HG03354 (cell line): Measurements from ENCODE around the gene CFAP410.

Experiments used
- ATAC-seq: cut with Tn5 transposase; IDR thresholded peaks from one replicate; pipeline ENCODE4 v1.9.1; 2021; ENCODE audit warnings: mild to moderate bottlenecking; ENCODE audit not compliant: unreplicated experiment, poor library complexity, severe bottlenecking

Gene CFAP410

GRCh38 chr21:44338971-44339910 is at the start of gene CFAP410:
TSS of gene CFAP410 (minus strand) at chr21:44339390. CDS start at chr21:44339194, 196 bp downstream.
- peak; percentile 84 for ATAC-seq

DNA sequence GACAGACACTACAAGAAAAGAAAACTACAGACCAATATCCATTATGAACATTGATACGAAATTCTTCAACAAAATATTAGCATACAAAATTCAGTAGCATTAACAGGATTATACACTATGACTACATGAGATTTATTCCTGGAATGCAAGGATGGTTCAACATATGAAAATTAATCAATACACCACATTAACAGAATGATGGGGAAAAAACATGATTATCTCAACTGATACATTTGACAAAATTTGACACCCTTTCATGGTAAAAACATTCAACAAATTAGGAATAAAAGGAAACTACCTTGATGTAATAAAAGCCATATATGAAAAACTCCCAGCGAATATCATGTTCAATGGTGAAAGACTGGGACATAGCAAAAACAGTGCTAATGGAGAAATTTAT is 45.8 kb upstream of the CFAP410 start:
- no peak for ATAC-seq

DNA sequence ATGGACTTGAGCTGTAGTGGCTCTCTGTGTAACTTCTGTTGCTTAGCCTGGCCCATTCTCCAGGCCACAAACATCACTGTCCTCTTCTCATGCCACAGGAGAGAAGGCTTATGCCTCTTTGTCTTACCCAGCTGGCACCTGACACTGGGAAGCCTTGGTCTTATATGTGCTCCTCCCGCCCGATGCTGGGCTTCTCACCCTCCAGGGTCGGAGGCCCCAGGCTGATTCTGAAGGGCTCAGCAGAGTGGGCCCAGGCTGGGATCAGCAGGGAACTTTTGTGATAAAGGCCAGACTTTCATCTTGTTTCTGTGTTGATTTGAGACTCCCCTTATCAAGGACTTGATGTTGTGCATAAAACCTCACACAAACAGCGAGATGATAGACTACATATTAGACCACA is 44.0 kb upstream of the CFAP410 start:
- no peak for ATAC-seq

- ATAC-seq: no peak
Observed at GRCh38 chr21:44382536-44382935, 43.3 kb upstream of the CFAP410 start.

DNA sequence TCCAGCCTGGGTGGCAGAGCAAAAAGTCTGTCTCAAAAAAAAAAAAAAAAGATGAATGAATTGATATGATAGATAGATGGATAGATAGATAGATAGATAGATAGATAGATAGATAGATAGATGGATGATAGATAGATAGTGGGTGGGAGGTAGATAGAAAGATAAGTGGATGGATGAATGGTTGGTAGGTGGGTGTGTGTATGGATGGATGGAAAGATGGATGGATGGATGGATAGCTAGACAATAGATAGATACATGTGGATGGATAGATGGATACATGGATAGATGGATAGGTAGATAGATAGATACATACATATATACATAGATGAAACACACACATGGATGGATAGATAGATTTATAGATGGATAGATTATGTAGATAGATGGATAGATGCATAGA is 42.7 kb upstream of the CFAP410 start:
- ATAC-seq: no peak

GRCh38 chr21:44380876-44381275 is 41.7 kb upstream of the CFAP410 start:
- ATAC-seq: no peak

DNA sequence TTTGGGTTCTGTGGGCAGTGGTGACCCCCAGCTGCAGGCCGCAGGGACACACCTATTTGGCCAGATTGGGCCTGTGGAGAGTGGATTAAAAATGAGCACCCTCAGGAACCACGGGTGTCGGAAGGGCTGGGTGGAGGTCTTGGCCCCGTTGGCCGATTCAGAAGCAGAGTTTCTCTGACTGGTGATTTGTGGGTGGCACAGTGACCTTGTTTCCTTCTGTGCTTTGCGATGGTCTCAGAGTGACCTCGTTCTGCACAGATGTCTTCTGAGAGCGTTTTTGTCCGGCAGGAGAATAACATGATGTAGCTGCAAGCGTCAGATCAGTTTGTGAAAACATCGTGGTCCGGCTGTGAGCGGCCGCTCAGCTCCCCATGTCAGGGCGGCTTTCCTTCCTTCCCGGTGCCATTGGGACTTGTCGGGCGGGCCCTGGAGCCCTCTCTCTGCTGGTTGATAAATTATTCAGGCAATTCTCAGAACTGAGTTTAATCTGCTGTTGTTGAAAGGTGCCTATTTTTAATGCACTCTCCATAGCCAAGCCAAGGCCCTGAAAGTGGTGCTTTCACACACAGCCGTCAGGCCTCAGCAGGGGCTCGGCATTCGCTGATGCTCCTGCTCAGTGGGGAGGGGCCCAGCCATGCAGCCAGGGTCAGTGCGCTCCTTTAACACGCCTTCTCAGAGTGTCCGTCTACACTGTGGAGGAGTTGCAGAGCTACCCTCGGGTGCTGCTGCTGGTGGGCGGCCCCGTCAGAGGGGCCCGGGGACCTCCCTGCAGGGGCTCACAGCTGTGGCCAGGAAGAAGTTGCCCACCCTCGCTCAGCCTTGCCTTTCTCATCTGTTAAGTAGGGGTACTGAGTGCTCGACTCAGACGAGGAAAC is 41.0 kb upstream of the CFAP410 start:
- no peak for ATAC-seq

DNA sequence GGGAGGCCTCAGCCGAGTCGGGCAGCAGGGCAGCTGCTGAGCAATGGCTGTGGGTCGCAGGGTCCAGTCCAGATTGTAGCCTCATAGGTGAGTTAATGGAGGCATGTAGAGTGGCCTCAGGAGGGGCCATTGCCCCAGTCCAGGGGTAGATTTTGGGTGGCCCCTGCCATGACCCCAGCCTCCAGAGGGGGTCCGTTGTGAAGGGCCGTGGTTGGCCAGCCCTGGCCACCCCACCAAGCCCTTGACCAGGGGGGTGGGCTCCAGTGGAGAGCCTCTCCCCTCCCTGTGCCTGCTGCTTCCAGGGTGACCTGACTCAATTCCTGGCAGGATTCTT is 40.3 kb upstream of the CFAP410 start:
- ATAC-seq: no peak

DNA sequence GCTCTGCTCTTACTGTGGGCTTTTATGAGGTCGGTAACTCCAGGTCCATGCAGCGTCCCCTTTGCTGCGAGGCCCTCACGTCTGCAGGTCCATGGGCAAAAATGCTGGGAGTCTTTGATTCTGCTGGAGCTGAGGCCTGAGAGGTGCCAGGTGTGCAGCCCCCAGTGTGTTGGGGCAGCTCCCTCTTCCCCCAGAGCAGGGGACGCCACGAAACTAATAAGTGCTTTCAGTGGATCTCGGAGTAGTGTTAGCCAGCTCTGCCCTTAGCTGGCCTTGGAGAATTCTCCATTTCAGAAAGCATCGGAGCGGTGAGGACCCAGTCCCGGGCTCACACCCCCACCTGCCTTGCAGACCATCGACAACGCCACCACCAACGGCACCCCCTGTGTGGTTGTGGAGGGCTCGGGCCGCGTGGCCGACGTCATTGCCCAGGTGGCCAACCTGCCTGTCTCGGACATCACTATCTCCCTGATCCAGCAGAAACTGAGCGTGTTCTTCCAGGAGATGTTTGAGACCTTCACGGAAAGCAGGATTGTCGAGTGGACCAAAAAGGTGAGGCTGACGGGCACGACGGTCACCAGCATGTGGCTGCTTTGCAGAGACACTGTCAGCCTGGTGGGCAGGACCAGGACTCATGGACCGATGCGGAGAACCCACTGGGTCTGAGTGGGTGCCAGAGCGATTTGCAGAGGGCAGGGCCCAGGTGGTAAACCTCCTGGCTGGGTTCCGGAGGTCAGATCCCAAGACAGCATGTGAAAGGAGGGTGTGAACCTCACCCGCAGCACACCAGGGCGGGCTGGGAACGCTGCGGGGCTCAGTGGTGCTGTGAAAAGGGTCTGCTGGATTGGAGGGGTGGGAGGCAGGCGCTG is 39.7 kb upstream of the CFAP410 start:
- ATAC-seq: no peak

DNA sequence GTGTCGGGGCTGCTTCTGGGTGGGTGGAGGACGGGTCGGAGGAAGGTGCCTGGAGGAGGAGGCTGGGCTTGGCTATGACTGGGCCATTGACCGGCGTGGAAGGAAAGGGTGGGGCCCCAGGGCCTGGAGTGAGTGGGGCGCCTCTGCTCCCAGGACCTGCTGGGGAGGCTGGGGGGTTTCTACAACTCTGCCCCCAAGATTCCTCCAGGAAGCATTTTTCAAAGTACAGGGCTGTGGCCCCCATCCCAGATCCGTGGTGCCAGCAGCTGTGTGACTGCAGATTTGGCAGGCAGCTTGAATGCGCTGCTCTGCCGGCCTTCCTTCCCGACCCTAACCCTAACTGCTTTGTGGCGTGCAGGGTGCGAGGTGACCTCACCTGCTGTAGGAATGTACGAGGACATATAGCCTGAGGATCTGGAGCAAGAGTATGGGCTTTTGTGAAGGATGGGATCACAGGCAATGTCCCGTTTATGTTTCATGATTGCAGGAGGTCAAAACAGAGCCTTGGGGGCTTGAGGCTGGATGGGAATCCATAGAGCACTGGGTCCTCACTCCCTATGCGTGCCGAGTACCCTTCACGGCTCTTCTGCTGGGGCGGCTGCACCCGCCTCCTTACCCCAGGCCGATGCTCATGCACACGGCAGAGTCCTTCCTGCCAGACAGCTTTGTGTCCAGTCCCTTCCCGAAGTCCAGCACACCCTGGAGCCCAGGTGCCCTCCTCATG is 38.9 kb upstream of the CFAP410 start:
- no peak for ATAC-seq

DNA sequence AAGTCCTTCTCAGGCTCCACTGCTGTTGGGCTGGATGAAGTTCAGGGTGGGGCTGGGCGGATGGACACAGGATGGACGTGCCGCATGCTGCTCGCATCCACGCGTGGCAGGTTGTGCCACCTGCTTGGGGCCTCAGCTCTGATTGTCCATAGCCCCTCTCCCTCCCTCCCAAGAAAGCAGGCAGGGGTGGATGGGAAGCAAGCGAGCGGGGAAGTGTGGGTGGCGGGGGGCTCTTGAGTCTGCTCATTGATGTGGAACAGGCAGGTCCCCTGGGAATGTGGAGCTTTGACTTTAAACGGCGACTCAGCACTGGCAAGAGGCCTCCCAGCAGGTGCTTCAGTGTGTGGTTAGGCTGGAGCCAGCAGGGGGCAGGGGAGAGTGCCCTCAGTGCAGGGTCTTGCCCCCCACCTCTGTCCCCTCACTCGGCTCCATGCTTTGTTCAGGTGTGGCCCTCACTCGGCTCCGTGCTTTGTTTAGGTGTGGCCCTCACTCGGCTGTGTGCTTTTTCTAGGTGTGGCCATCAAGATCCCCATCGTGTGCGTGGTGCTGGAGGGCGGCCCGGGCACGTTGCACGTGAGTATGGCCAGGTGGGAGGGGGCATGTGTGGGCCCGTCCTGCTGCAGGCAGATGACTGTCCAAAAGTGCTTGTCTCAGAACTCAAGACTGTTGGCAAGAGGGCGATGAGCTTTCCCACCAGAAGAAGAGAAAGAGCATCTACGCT is 38.2 kb upstream of the CFAP410 start:
- ATAC-seq: no peak

DNA sequence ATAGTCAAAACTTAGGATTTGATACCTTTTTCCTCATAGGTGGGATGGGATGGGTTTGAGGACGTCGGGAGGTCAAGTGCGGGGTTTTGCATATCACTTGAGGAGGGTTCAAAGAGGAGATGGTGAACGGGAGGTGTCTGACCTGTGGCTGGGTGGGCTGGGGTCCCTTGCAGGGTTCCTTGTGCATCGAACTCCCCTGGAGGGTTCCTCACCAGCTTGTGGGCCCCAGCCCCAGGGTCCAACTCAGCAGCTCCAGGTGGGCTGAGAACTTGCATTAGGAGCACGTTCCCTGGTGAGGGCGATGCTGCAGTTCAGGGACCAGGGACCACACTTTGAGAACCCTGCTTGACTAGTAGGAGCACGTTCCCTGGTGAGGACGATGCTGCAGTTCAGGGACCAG is 37.4 kb upstream of the CFAP410 start:
- ATAC-seq: no peak

DNA sequence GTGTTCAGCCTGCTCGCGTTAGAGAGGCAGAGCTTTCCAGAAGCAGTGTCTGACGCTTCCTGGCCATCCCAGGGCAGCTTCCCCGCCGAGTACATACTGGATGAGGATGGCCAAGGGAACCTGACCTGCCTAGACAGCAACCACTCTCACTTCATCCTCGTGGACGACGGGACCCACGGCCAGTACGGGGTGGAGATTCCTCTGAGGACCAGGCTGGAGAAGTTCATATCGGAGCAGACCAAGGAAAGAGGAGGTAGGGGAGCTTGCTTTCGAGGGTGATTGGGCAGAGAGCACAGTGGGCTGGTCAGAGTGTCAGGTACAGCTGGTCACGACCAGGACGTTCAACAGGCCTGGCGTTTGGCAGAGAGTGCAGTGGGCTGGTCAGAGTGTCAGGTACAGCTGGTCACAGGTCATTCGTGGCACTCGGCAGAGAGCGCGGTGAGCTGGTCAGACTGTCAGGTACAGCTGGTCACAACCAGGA is 36.6 kb upstream of the CFAP410 start:
- ATAC-seq: no peak

DNA sequence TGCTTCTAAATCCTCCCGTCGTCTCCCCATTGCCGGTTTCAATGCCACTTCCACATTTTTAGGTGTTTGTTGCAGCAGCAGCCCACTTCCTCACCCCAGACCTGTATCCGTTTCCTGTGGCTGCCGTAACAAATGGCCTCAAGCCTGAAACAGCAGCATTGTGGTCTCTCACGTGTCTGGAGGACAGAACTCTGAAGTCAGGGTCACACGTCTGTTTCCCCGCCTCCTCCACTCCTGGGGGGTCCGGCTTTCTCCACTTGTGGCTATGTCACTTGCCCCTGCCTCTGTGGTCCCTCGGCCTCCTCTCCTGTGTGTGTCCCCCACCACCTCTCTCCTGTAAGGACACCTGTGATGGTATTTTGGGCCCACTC is 36.1 kb upstream of the CFAP410 start:
- no peak for ATAC-seq

GRCh38 chr21:44374601-44375280 is 35.6 kb upstream of the CFAP410 start:
- ATAC-seq: no peak

- no peak for ATAC-seq
Observed at GRCh38 chr21:44372616-44373015, 33.4 kb upstream of the CFAP410 start.

DNA sequence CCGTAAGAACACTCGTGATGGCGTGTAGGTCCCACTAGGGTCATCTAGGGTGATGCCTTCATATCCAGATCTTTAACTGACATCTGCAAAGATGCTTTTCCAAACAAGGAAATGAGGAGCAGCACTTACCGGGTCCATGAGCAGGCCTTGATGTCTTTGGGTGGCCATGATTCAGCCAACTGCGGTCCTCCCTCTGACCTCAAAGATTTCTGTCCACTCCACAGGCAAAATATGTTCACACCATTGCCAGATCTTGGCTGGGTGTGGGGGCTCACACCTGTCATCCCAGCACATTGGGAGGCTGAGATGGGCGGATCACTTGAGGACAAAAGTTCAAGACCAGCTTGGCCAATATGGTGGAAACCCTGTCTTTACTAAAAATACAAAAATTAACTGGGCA is 32.4 kb upstream of the CFAP410 start:
- ATAC-seq: no peak

DNA sequence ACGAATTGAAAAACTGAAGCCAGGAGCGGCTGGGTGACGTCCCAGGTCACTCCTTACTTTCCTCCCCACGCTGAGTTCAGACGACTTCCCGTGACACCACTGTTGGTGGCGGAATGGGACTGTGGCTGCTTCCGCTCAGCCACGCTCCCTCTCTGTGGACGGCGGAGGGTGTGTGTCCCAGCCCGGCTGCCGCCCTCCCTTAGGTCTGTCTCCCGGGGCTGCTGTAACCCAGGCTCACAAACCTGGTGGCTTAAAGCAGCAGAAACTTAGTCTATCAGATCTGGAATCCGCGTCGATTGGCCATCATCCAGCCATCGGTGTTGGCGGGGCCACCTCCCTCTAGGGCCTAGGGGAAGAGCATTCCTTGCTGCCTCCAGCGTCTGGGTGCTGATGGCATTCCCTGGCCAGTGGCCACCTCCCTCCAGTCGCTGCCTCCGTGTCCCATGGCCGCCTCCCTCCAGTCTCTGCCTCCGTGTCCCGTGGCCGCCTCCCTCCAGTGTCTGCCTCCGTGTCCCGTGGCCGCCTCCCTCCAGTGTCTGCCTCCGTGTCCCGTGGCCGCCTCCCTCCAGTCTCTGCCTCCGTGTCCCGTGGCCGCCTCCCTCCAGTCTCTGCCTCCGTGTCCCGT is 31.7 kb upstream of the CFAP410 start:
- no peak for ATAC-seq
